Activated CD4-positive, alpha-beta T cell treated with anti-CD3 and anti-CD28 coated beads, Interleukin-2, Interleukin-6, amounts not matched to agents 100 ng/mL and 50 ng/mL, durations not matched to agents 16 hours and 8 hours (primary cell): ENCODE data around the gene PCSK5.
A peak's percentile ranks its signal among the peaks of the same experiment; 100 is the strongest.

Experiments used
- DNase-seq: peaks from one replicate; pipeline ENCODE4 v3.0.0-alpha.2; 2020

PCSK5 gene

DNA sequence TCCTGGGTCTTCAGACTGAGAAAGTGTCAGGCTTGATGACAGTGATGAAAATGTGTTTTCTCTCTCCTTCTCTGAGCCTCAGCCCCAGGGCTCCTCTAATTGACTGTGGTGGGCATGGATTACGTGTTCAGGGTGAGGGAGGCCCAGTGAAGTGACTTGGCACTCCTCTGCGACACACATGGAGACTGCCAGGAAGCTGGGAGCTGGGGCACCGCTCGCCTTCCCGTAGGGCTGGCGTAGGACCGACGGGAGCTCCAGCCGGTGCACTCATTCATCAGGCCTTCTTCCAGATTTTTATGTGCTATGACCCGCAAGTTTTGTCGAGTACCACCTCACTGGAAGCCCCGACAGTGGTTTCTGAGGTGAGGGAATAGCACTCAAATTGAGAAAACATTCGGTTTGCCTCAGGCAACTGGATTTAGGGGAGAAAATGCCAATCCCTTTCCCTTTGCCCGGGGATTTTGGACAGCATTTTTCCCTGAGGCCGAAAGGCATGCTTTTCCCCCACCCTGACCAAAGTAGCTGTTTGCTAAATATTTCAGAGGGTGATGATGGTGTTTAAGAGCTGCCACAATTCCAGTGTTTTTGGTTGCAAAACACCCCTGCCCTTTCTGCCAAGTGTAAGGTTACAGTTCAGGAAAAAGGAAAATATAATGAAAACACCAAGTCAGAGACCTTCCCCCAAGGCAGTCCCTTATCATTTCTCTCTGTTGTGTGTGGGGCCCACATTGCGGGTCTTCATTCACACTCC lies 83.7 kb downstream of the PCSK5 start:
- no peak for DNase-seq

DNA sequence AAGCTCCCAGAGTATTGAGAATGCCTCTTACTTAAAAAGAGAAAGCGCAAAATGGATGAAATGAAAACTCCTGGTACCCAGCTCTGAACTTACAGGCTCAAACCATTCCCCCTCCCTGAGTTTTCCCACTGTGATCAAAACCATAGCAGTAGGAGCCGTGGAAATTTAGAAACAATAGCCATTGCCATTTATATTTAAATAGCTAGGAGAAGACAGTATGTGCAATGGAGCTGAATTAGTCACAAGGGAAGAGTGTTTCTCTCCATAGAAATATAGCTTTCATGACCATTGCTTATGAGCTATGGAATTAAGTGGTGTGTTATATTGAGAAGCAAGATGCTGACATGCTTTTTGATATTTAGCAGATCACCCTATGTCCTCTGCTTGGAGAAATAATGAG lies 84.6 kb downstream of the PCSK5 start:
- DNase-seq: no peak

DNA sequence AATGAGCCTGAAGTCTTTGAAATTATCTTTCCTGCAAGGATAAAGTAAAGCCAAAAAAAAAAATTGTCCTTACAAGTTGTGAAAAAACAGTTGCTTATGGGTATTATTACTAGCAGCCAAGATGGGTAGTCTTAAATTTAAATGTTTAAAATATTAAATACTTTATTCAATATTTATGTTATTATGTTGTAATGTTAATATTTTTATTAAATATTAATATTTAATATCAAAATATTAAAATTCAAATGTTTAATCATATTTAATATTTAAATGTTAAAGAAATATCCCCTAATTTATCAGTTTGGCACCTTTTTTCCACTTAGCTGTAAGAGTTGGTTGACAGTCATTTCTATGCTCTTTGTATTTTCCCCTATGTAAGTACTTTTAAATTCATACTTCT lies 86.1 kb downstream of the PCSK5 start:
- no peak for DNase-seq

DNA sequence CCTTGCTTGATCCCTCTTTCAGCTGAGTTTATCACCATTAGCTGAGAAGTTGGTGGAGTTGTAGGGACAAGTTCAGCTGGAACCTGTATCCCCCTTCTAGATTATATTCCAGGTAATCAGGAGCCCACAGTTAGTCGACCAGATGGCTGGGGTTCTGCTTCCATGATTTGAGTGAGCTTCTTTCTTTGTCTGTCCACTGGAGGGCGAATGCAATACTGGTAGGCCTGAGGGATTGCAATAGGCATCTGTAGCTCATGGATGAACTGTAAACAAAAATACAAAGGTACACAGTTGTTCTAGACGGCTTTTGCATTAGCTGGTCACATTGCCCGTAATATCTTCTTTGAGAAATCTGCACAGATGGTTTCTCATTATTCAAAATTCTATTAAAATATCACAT lies 88.9 kb downstream of the PCSK5 start:
- no peak for DNase-seq

DNA sequence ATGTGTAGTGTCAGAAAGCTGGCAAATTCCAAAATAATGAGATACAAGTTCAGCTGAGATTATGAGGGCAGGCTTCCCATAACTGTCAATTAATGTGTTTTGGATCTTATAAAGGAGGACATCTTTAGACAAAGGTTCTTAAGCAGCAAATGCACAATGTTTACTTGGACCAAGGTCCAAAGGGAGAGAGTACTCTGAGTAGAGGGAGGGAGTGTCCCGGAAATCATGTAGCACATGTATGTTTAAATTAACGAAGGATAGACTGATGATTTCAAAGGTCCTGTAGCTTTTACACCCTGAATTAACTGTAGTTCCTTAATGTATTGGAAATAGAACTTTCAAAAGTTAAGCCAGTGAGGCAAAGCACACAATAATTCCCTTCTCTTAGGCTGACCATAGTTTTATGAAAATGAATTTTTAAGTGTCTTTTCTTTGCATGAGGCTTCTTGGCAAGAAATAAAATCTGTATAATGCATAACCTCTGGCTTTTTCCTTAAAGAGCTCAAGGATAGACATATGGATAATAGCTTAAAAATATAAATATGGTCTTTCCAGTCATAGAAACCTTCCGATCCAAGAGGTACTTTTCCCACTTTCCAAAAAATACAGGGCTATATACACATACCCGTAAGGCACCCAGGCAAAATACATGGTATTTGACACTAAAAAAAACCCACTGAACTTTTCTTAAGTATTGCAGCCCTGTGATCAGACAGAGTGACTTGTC lies 93.0 kb downstream of the PCSK5 start:
- DNase-seq: no peak

DNA sequence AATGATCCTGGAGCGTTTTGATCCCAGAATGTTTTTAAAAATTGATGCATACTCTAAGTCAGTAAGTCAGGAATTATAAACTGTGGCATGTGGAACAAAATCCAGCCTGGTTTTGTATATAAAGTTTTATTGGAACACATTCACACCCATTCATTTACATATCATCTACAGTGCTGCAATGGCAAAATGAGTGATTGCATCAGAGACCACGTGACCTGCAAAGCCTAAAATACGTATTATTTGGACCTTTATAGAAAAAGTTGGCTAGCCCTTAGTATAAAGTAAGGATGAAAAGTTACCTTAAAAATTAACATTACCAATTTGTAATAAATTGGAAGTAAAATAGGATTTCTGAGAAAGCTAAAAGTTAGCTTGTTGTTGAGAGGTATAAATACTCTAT lies 95.0 kb downstream of the PCSK5 start:
- DNase-seq: no peak

DNA sequence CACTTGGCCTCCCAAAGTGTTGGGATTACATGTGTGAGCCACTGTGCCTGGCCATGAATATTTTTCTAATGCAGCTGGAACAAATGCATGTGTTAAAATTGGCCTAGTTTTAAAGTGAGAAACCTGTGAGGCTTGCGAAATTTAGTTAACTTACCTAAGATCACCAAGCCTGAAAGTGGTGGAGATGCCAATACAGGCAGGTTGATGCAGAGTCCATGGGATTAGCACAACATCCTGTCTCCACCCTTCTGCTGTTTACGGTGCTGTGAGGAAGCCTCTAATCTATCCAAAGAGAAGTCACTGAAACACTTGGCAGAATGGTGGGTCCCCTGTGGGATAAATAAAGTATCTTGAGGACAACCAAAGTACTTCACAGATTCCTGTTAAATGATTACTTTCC lies 98.2 kb downstream of the PCSK5 start:
- DNase-seq: no peak

DNA sequence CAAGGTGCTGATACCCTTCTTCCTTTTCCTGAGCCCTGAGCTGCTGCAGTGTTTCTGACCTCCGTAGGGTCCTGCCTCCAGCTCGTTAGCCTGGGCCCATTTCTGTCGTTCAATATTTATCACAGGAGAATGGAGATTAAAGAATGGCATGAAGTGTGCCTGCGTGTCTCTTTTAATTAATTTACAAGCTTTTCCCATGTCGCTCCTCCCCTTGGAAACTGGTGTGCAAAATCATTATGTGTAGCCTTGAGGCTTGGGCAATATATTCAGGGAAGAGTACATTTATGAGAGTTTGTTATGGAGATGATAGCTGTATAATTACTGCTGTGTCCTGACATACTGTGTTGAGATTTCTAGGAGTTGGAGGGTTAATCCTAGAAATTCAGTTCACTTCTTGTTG lies 99.7 kb downstream of the PCSK5 start:
- no peak for DNase-seq

DNA sequence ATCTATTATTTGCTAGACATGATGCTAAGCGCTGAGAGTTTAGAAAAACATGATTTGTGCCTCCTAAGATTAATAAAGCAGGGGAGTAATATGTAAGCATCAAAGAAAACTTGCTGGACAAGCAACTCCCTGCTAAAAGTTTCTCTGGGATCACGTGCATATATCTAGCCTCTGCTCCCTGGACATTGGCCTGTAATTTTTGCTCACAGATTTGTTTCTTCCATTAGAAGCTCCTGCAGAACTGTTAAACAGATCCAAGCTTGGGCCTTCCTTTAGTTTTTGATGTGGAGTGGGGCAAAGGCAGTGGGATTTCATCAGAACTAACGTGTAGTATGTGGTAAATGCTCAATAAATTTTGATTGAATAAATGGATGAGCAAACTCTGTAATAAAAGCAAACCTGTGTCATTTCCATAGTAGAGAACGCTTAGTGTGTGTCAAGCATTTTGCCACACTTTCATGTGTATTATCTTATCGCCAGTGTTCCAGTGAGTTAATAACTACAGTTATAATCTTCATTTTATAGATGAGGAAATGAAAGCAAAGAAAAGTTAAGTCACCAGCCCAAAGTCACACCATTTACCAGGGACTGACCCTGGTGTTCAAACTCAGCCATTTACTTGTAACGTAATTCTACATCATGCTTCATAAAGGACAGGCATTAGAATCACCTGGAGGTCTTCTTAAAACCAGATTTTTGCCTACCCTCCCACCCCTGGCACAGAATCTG lies 100.3 kb downstream of the PCSK5 start:
- DNase-seq: no peak

DNA sequence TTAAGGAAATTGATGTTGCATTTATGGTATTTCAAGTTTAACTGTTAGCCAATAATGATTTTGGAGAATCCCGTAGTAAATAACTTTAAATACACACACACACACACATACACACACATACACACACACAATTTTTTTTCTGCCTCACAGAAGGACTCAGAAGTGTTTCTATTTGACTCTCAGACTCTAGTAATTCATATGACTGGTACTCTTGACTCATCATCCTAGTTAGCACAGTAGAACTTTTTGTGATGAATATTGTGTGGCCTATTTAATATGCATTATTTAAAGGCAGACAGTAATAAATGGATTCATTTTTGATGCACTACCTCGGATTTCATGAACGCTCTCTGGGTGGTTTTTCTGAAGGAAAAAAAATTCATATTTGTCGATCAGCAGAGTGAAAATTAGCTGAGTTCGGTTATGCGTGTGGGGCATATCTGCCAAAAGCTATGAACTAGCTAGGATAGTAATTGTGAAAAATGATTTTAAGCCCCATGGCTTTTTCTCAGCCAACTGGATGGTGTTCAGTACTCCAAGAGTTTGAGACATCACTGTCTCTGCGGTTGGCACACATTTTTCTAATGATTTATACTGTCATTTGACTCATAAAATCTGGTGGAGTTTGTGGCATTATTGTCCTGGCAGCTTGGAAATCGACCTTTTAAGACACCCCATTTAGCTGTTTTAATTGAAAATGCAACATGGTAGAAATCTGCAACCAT lies 102.2 kb downstream of the PCSK5 start:
- DNase-seq: peak; percentile 24

DNA sequence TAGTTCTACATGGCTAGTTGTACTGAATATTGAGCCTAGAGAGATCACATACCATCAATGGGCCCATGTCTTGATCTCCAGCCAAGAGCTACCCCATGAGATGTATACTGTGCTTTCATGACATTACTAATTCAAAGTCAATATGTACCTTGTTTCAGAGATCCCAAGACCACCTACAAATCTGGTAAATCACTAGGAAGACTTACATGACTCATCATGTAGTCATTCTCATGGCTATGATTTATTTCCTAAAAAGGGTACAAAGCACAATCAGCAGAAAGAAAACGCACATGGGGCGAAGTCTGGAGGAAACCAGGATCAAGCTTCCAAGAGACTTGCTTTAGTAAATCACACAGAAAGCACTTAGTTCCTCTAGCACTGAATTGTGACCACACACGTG lies 103.0 kb downstream of the PCSK5 start:
- DNase-seq: no peak

DNA sequence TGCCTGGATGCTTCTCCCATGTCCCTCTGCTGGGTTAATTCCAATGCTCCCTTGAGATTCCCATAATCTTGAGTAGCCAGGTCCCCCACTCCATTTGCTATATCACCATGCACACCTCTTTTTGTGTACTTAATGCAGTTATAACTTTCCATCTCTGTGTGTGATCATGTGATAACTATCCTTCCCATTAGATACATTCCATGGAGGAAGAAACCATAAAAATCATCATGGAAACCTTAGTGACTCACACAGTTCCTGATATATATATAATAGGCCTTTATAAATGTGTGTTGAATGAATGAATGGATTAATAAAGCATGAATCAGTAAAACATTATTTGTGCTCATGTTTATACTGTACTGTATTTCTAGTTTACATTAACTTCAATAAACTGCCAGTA lies 104.6 kb downstream of the PCSK5 start:
- no peak for DNase-seq

DNA sequence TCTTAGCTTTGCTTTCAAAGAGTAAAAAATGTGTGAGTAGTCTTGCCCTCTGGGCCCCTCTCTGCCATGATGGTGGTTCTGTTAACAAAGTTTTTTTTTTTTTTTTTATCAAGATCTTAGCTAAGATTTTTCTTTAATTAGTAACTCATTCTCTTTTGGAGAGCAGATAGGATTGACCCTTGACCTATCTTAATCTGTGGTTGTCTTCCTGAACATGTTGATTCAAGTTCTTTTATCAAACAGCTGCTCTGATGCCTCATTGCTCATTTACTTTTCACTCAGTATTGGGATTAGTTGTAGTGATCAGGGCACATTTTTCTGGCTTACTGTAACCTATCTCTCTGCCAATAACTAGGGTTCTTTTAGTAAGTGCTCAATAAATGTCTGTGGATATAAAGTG lies 106.3 kb downstream of the PCSK5 start:
- no peak for DNase-seq

DNA sequence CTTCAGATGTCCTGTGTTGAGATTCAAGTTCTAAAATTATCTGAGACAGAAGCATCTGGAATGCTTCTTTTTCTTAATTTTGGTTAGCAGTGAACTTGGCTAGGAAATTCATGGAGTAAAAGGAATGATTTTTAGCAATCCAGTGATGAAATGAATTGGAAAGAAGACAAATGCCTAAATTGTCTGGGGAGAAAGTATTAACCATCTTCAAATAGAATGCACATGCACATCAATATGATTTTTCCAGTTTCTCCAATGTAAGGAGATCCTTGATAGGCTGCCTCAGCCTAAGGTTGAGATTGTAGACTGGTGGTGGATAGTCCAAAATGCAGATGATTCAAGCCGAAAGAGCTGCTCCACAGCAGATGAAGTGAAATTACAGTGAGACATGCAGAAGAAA lies 106.7 kb downstream of the PCSK5 start:
- DNase-seq: no peak

DNA sequence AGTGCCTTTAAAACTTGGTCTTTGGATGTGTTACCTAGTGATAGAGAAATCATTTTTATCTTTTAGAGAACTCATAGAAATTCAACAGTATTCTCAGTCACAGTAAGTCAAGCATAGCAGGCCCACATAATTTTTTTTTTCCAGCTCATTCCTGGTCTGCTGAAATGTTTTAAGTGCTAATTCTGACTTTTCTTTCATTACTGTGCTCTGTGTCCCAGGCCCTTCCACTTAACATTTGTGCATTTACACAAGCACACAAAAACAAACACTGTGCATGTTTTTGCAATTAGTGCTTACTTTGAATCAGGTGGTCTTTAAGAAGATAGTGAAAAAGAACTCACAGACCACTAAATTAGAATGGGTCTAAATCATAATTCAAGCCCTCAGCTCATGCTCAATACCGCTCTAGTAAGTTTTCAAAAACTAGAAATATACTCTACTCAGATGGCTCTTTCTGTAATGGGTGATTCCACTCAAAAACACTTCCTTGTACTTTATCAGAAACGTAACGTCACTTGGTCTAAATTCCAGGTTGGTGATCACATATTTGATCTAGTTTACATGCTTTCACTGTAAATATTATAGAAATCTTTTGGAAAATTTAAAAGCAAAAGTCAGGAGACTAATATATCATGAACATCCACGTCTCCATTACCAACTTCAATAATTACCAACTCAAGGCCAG lies 107.8 kb downstream of the PCSK5 start:
- no peak for DNase-seq

DNA sequence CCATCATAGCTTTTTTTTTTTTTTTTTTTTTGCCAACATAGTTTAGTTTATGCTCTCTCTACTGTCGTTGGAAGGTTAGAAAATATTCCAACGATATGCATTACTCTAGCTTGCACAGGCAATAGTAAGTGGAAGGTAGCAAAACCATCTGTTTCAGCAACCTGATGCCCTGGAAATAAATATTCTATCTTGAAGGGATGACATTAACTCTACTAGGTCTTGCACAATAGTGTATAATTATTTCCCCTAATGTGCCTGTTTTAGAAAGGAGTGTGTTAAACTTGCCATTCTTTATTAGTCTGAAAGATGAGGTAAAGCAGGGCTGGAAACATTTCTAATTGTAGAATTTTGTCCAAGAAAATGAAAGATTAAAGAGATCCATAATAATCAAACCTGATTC lies 111.0 kb downstream of the PCSK5 start:
- no peak for DNase-seq

DNA sequence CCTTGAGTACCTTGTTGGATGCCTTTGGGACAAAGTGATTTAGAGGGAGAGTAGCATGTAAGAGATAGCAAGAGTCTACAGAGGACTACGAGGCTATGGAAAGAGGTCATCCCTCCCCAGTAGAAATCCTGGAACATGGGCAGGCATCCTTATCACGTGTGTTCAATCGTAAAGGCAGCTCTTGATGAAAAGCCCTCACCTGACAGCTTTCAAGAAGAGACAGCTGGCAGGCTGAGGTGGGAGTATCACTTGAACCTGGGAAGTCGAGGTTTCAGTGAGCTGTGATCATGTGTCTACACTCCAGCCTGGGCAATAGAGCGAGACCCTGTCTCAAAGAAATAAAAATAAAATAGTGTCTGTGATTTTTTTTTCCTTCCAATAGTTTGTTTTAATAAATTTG lies 112.6 kb downstream of the PCSK5 start:
- DNase-seq: no peak

DNA sequence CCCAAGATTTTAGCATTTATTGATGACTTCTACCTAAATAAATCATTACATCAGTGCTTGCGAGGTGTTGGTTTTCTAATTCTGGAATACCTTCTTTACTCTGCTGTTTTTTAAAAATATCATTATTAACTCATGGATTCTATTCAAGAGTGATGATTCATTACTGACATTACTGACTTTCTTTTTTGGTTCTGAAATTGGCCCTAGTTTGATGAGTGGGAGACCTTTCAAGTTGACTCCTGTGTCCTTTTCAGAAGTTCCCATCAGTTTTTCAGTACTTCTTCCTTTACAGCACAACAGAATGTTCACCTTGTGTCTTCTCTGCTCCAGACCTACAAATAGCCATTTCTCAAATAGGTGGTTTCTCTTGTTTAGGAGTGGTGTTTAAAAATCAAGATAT lies 114.1 kb downstream of the PCSK5 start:
- no peak for DNase-seq

DNA sequence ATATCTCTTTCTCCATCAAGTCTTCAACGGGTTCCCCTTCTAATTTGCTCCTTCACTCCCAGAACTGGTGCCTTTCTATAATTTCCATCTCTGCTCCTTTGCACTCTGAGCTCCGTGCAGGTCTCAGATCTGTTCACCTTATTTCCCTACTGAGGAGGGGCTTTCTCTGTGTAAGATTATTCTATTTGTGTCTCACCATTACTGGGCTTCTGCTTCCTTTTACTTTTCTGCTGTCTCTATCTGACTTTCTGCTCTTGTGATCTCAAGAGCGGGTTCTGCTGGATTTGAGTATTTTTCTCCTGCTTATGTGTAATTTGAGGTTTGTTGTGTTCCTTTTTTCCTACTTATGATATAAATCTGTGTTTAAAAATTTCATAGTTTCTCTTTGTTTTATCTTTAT lies 117.5 kb downstream of the PCSK5 start:
- DNase-seq: no peak

DNA sequence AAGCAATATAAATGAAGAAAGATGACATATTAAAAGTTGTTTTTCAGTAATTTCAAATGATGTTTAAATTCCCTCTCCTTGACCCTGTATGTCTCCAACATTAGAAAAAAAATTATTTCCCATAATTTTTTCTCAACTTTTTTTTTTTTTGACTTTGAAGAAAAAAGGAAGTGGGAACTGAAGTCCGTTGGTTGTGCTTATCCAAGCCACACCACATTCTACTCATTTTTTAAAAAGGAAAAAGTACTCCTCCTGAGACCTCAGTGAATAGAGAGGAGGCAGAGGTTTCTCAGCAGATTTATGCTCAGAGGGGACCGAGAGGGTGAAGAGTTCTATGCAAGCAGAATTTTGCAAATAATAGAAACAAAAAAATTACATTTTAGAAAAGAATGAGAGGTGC lies 123.3 kb downstream of the PCSK5 start:
- DNase-seq: no peak

DNA sequence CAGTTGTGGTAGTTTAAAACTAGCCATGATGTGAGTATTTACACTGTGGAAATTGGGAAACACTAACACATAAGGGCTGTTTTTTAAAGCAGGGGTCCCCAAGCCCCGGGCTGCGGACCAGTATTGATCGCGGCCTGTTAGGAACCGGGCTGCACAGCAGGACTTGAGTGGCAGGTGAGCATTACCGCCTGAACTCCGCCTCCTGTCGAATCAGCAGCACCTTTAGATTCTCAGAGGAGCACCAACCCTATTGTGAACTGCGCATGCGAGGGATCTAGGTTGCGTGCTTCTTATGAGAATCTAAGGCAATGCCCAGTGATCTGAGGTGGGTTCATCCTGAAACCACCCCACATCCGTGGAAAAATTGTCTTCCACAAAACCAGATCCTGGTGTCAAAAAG lies 127.8 kb downstream of the PCSK5 start:
- DNase-seq: no peak

DNA sequence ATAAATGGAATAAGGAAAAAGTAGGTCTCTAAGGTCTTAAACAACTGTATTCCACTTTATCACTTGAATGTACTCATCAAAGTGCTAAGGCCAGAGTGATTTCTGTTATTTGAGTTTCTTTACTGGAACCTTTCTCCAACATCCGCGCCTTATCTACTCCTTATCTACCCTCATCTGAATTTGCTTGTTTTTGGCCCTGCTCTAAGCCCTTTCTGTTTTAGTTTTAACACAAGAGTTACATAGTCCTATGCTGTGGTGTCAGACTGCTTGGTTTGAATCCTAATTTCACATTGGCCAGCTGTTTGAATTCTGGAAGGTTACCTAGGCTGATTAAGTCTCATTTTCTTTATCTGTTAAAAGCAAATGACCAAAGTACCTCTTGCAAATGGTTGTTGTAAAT lies 128.3 kb downstream of the PCSK5 start:
- no peak for DNase-seq

DNA sequence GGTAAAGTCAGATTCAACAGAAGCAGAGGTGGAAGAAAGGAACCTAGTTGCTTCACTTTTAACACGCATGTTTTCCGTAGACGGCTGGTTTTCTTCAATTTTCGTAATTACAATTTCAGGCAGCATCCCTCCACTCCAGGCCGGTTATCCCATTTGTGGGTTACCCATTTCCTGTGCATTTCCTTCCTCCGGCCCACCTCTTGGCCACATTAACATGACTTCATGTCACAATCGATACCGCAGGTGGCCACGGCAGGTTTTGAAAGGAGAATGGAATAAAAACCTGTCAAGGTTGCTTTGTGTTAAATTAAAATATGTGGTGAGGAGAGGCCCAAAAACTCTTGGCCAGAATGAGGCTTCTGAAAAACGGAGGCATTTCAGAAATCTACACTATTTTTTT lies 130.2 kb downstream of the PCSK5 start:
- no peak for DNase-seq
